Type B pancreatic cell (in vitro differentiated cells): ENCODE results near the gene HNRNPL. TPM values are rescaled to one million over a fixed set of nuclear protein-coding genes. Genes with fewer than 3 reads are reported as not detected.

Source experiments
- DNase-seq: peaks from one replicate; pipeline ENCODE4 v3.0.0; 2021; ENCODE audit warnings: mixed read lengths; ENCODE audit not compliant: unreplicated experiment; ENCODE audit errors: extremely low spot score
- H3K27ac Mint-ChIP-seq: 2 replicates; pipeline ENCODE4 v1.8.0; 2021; ENCODE audit warnings: mild to moderate bottlenecking, mixed read lengths
- H3K27me3 Mint-ChIP-seq: 2 replicates; pipeline ENCODE4 v1.8.0; 2021; ENCODE audit warnings: mixed read lengths
- H3K36me3 Mint-ChIP-seq: 2 replicates; pipeline ENCODE4 v1.8.0; 2021; ENCODE audit warnings: mixed read lengths
- H3K4me1 Mint-ChIP-seq: one replicate; pipeline ENCODE4 v1.8.0; 2021; ENCODE audit warnings: mixed read lengths; ENCODE audit not compliant: unreplicated experiment
- H3K4me3 Mint-ChIP-seq: 2 replicates; pipeline ENCODE4 v1.8.0; 2021; ENCODE audit warnings: mild to moderate bottlenecking, mixed read lengths
- H3K9me3 Mint-ChIP-seq: 2 replicates; pipeline ENCODE4 v1.8.0; 2021; ENCODE audit warnings: mixed read lengths
- total RNA-seq: library from RNA; stranded (reverse); gene quantifications from 2 replicates; pipeline ENCODE4 v1.2.1, GENCODE V29; 2021; ENCODE audit warnings: low replicate concordance
- TF ChIP-seq, protein P1 (sequence below): fragments of 200-600 bp; sonication (generic); conservative IDR thresholded peaks from 2 replicates; pipeline ENCODE4 v1.5.0; 2021; ENCODE audit warnings: antibody characterized with exemption, mild to moderate bottlenecking

Gene HNRNPL
- total RNA-seq, 1 donor from 2014 or later, result 451 TPM

DNA sequence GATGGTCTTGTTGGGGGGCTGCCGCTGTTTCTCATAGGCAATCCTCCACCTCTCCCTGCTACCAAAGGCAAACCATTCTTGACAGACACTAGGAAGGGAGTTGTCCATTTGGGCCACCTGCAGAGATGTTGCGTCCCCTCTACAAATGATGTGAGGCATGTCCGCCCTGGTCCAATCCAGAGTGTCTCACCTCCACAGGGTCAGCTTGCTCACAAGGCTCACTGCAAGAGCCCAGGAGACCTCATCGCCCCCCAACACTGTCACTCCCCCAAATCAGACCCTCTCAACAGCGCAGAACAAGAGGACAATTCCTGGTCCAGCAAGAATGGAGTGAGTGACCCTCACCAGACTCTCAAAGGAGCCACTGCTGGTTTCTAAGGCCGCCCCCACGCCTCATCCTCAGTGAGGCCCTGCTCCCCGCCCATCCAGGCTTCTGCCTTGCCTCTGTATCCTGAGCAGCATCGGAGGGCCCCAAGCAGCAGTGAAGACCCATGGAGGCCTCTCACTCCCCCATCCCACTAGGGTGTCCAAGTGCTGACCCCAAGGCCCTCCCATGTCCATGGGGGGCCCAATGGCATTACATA is 6.5 kb downstream of the HNRNPL start:
- peaks cover 7% of the 10 kb centered on the region for H3K4me1 Mint-ChIP-seq
- H3K27ac Mint-ChIP-seq, result peak overlapping the region; percentile 68
- H3K27me3 Mint-ChIP-seq, result no peaks in the 10 kb centered on the region
- no peak overlapping the region for H3K4me3 Mint-ChIP-seq
- DNase-seq, result no peak
- no peaks in the 10 kb centered on the region for H3K9me3 Mint-ChIP-seq
- TF ChIP-seq, protein P1, sequence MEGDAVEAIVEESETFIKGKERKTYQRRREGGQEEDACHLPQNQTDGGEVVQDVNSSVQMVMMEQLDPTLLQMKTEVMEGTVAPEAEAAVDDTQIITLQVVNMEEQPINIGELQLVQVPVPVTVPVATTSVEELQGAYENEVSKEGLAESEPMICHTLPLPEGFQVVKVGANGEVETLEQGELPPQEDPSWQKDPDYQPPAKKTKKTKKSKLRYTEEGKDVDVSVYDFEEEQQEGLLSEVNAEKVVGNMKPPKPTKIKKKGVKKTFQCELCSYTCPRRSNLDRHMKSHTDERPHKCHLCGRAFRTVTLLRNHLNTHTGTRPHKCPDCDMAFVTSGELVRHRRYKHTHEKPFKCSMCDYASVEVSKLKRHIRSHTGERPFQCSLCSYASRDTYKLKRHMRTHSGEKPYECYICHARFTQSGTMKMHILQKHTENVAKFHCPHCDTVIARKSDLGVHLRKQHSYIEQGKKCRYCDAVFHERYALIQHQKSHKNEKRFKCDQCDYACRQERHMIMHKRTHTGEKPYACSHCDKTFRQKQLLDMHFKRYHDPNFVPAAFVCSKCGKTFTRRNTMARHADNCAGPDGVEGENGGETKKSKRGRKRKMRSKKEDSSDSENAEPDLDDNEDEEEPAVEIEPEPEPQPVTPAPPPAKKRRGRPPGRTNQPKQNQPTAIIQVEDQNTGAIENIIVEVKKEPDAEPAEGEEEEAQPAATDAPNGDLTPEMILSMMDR, result no peak
- peaks cover 62% of the 10 kb centered on the region for H3K36me3 Mint-ChIP-seq

DNA sequence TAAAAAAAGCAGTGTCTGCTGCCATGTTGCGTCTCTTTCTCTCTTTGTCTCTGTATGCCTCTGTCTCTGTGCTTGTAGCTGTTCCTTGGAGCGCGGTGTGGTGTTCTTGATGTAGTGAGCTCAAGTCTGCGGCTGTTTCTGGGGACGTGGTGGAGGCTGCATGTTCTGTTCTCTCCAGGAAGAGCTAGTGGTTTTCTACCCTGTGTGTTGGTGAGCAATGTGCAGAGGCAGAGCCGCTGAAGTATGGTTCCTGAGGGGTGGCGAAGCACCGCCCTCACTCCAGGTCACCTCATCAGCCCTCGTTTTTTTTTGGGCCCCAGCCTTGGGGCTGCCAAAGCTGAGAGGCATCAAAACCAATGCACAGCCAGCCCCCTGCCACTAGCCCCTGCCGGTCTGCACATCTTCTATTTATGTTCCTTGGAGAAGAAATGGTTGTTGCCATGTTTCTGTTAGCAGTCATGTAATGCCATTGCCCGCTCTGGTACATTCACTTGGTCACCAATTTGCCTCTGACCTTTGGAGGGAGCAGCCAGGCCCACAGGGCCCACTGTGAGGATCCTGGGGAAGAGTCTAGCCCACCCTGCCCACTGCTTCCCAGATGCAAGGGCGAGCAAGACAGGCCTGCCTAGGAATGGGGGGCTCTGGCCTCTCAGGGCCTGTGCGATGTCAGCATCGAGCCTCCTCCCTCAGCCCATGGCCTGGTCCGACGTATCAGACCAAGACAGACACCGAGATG is 7.2 kb downstream of the HNRNPL start:
- Mint-ChIP-seq H3K27me3 (no peaks in the 10 kb centered on the region), H3K27ac (peak overlapping the region; percentile 68), H3K9me3 (no peaks in the 10 kb centered on the region), H3K4me1 (peaks cover 3% of the 10 kb centered on the region), H3K4me3 (peak overlapping the region; percentile 33), H3K36me3 (peaks cover 62% of the 10 kb centered on the region)
- no peak for DNase-seq
- TF ChIP-seq, protein P1, result no peak

DNA sequence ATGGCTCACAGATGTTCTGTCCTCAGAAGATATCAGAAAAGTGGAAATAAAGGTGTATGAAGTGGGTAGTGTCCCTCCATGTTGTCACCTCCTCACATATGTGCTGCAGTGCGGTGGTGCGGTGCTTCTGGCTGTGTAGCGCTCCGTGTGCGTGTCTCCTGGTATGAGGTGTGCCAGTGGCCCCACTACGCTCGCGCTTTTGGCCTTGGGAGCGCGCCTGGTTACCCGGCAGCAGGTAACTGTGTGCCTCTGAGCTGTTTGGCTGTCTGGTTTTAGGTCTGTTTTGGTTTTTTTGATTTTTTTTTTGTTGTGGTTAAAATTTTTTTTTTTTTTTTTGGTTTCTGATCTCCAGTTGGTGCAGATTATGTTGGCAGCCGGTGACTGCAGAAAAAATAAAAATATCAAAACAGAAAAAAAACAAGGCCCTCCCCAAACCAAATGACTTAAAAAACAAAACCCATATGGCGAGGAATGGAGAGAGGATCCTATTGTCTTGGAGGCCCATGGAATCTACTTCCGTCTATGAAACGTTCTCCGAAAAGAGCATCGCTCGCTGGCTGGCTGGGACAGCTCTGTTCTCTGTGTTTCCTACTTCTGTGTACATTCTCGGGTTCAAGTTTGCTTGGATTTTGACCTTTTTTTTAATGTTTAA is 7.9 kb downstream of the HNRNPL start:
- peaks cover 65% of the 10 kb centered on the region for H3K36me3 Mint-ChIP-seq
- no peaks in the 10 kb centered on the region for H3K9me3 Mint-ChIP-seq
- no peaks in the 10 kb centered on the region for H3K27me3 Mint-ChIP-seq
- H3K4me1 Mint-ChIP-seq, result peaks cover 2% of the 10 kb centered on the region
- no peak overlapping the region for H3K4me3 Mint-ChIP-seq
- no peak for DNase-seq
- TF ChIP-seq, protein P1, result no peak
- peak overlapping the region; percentile 63 for H3K27ac Mint-ChIP-seq

DNA sequence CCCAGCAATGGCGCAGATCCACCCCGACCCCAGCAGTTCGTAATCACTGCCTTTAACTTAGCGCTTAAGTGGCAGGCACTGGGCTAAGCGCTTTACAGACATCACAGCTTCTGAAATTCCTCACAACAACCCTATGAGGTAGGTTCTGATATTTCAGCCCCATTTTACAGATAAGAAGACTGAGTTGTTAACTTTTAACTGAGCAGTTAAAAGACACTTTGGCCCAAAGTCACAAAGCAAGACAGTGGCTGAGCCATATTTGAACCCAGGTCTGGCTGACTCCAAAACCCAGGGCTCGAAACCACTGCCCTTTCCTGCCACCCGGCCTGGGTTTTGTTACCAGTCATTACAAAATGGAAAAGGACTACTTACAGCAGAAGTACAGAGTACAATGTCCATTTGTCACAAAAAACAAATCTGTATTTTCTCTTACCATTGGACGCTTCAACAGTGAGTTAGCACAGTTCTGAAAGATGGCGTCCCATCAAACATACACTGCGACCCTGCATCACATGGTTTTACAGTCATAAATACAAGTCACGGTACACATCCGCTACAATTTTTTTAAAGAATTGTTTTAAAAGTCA is 8.5 kb downstream of the HNRNPL start:
- Mint-ChIP-seq H3K4me3 (no peak overlapping the region), H3K4me1 (peaks cover 5% of the 10 kb centered on the region), H3K9me3 (no peaks in the 10 kb centered on the region), H3K36me3 (peaks cover 67% of the 10 kb centered on the region), H3K27ac (peak overlapping the region; percentile 46), H3K27me3 (no peaks in the 10 kb centered on the region)
- DNase-seq, result no peak
- TF ChIP-seq, protein P1, result no peak

DNA sequence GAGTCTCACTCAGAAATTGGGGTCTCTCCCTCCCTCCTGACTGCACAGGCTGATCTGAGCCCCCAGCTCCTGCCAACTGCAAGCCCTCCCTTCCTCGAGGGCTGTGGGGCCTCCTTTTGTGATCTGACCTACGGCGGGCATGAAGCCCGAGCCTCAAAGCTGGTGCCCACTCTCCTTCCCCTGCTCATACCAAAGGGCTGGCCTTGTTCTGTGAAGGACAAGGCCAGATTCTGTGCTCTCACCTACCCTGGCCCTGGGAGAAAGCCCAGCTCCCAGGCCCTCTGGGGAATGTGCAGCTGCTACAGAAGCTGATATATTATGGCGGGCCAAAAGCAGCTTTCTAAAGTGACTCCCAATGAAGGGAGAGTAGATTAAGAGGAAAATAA is 9.2 kb downstream of the HNRNPL start:
- peak overlapping the region; percentile 46 for H3K27ac Mint-ChIP-seq
- H3K4me1 Mint-ChIP-seq, result peaks cover 5% of the 10 kb centered on the region
- no peaks in the 10 kb centered on the region for H3K27me3 Mint-ChIP-seq
- H3K4me3 Mint-ChIP-seq, result no peak overlapping the region
- peaks cover 60% of the 10 kb centered on the region for H3K36me3 Mint-ChIP-seq
- TF ChIP-seq, protein P1, result no peak
- DNase-seq, result no peak
- no peaks in the 10 kb centered on the region for H3K9me3 Mint-ChIP-seq
